Breast epithelium (tissue), 3 donors: ENCODE data around the gene TPI1.

Experiments
- POLR2A ChIP-seq: fragments of 450-650 bp; IDR thresholded peaks from one replicate; pipeline ENCODE4 v1.6.1; 2016; ENCODE audit warnings: antibody characterized with exemption, mild to moderate bottlenecking, moderate library complexity
- TF ChIP-seq, protein P1 (sequence below), 3 donors: fragments of 450-650 bp; IDR thresholded peaks; one replicate each; pipeline ENCODE4 v1.5.1; 2016 to 2017; ENCODE audit warnings: antibody characterized with exemption in 3 of 3, mild to moderate bottlenecking in 3 of 3, moderate library complexity in 3 of 3

DNA sequence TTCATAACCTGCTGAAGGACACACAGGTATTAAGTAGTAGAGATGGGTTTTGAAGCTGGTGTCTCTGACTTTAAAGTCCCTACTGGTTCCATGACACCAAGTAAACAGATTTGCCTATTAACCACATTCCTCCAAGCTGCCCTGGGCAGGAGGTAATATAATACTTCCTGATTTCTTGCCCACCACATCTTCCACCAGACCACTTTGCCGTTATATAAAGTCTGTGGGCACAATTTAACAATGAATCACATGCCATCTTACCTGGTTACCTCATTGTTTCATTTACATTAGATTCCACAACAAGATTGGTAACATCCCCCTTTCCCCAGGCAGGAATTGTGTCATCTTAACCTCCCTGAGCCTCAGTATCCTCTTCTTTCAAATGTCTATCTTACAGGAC lies 36.4 kb downstream of the TPI1 start:
- TF ChIP-seq, protein P1, sequence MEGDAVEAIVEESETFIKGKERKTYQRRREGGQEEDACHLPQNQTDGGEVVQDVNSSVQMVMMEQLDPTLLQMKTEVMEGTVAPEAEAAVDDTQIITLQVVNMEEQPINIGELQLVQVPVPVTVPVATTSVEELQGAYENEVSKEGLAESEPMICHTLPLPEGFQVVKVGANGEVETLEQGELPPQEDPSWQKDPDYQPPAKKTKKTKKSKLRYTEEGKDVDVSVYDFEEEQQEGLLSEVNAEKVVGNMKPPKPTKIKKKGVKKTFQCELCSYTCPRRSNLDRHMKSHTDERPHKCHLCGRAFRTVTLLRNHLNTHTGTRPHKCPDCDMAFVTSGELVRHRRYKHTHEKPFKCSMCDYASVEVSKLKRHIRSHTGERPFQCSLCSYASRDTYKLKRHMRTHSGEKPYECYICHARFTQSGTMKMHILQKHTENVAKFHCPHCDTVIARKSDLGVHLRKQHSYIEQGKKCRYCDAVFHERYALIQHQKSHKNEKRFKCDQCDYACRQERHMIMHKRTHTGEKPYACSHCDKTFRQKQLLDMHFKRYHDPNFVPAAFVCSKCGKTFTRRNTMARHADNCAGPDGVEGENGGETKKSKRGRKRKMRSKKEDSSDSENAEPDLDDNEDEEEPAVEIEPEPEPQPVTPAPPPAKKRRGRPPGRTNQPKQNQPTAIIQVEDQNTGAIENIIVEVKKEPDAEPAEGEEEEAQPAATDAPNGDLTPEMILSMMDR (IDR thresholded peaks at IDR 0.05): no peak
- TF ChIP-seq POLR2A: no peak
